Endothelial cell of umbilical vein (primary cell): ENCODE measurements around the gene SLC5A10. TPM values are rescaled to one million over a fixed set of nuclear protein-coding genes. Genes with fewer than 3 reads are reported as not detected.
"Not testable (repeated sequence)": the region's sequence is repeated elsewhere in the genome, so short reads cannot be mapped to it uniquely, and the experiment has no call there.

Experiments used
- BruUV-seq: library from RNA; stranded (reverse); fragments of 400-500 nt; replicated peaks from 2 replicates; lab custom pipeline; 2021; lab: Mats Ljungman, UMichigan
- CTCF ChIA-PET: fragments of 300-600, 350-600 bp; sonication (Branson Sonifier 250); formaldehyde crosslinking; loops from one replicate; lab custom pipeline; 2021; ENCODE audit warnings: antibody characterized with exemption, inconsistent platforms; lab: Charles Lee
- POLR2A ChIA-PET: fragments of 300-600, 350-600 bp; sonication (Branson Sonifier 250); formaldehyde crosslinking; loops from one replicate; lab custom pipeline; 2021; ENCODE audit warnings: antibody characterized with exemption, inconsistent platforms; lab: Charles Lee
- DNase-seq: peaks from one replicate; pipeline ENCODE4 v3.0.0-alpha.2; 2011; ENCODE audit warnings: low read depth, low spot score
- FAIRE-seq: peaks from 2 replicates; lab custom pipeline; 2011; peaks lifted over from hg19 to GRCh38; lab: Jason Lieb, UNC
- H2AFZ ChIP-seq: 2 replicates; pipeline ENCODE4 v1.6.0; 2012; ENCODE audit warnings: low read depth, low read length, control low read depth, inconsistent platforms
- H3K27ac ChIP-seq: 2 replicates; pipeline ENCODE4 v1.5.1; 2011; ENCODE audit warnings: low read depth, mild to moderate bottlenecking, control low read depth, low read length, moderate library complexity; ENCODE audit not compliant: insufficient read depth
- H3K27me3 ChIP-seq, 2 experiments: 2 replicates each; pipeline versions ENCODE4 v1.6.0 to v1.6.1; 2011; ENCODE audit warnings: low read length in 2 of 2, mixed read lengths in 1 of 2; ENCODE audit not compliant: control insufficient read depth in 2 of 2, insufficient read depth in 2 of 2
- H3K36me3 ChIP-seq, 2 experiments: 2 replicates in 1 of 2; 3 replicates in 1 of 2; pipeline ENCODE4 v1.5.1; 2011; ENCODE audit warnings: low read length in 2 of 2, mild to moderate bottlenecking in 1 of 2, moderate library complexity in 1 of 2; ENCODE audit not compliant: control insufficient read depth in 2 of 2, insufficient read depth in 2 of 2; ENCODE audit errors: extremely low read depth in 1 of 2
- H3K4me1 ChIP-seq: 3 replicates; pipeline ENCODE4 v1.5.1; 2011; ENCODE audit warnings: mild to moderate bottlenecking, low read length; ENCODE audit not compliant: control insufficient read depth, insufficient read depth; ENCODE audit errors: extremely low read depth
- H3K4me2 ChIP-seq: 2 replicates; pipeline ENCODE4 v1.6.1; 2011; ENCODE audit warnings: low read length, control low read depth, mixed read lengths; ENCODE audit not compliant: insufficient read depth
- H3K4me3 ChIP-seq, 3 experiments: fragments of 200-600 bp in 1 of 3; sonication (generic), shearing (Covaris generic) in 1 of 3; replicated peaks in 1 of 3; 2 replicates each; pipeline ENCODE4 v1.5.1; 2011 to 2016; ENCODE audit warnings: control low read depth in 3 of 3, low read length in 3 of 3, mild to moderate bottlenecking in 2 of 3, inconsistent platforms in 1 of 3, low read depth in 1 of 3, moderate library complexity in 1 of 3; ENCODE audit not compliant: insufficient read depth in 1 of 3
- H3K79me2 ChIP-seq: 2 replicates; pipeline ENCODE4 v1.6.0; 2012; ENCODE audit warnings: low read length, inconsistent platforms; ENCODE audit not compliant: control insufficient read depth, insufficient read depth
- H3K9ac ChIP-seq: replicated peaks from 2 replicates; pipeline ENCODE3; 2011; ENCODE audit warnings: low read length, control low read depth; ENCODE audit not compliant: insufficient read depth; ENCODE audit errors: extremely low read depth
- H3K9me1 ChIP-seq: replicated peaks from 3 replicates; pipeline ENCODE4 v1.6.0; 2011; ENCODE audit warnings: mild to moderate bottlenecking, low read length; ENCODE audit not compliant: control insufficient read depth, insufficient read depth; ENCODE audit errors: extremely low read depth
- H3K9me3 ChIP-seq: replicated peaks from 2 replicates; pipeline ENCODE4 v1.5.1; 2012; ENCODE audit warnings: low read length, inconsistent platforms; ENCODE audit not compliant: control insufficient read depth, insufficient read depth
- H4K20me1 ChIP-seq: replicated peaks from 2 replicates; pipeline ENCODE3; 2011; ENCODE audit warnings: mild to moderate bottlenecking, low read length; ENCODE audit not compliant: control insufficient read depth, insufficient read depth; ENCODE audit errors: extremely low read depth
- CTCF ChIP-seq, 2 donors: IDR thresholded peaks; 1 replicate in 1 of 2; 2 replicates in 1 of 2; pipeline ENCODE4 v1.5.1; 2011; ENCODE audit warnings: low read length in 2 of 2, mild to moderate bottlenecking in 2 of 2, moderate library complexity in 2 of 2, control low read depth in 1 of 2, inconsistent platforms in 1 of 2, low read depth in 1 of 2; ENCODE audit not compliant: insufficient read depth in 1 of 2; ENCODE audit errors: extremely low read depth in 1 of 2
- FOS ChIP-seq: IDR thresholded peaks from 2 replicates; pipeline ENCODE4 v1.6.1; 2011; ENCODE audit warnings: mild to moderate bottlenecking, low read length, moderate library complexity, borderline replicate concordance; ENCODE audit not compliant: insufficient read depth
- GATA2 ChIP-seq: IDR thresholded peaks from 2 replicates; pipeline ENCODE4 v1.7.0; 2011; ENCODE audit warnings: low read depth, mild to moderate bottlenecking, moderate library complexity, mixed read lengths, low read length; ENCODE audit not compliant: insufficient read length, insufficient read depth
- JUN ChIP-seq: IDR thresholded peaks from 2 replicates; pipeline ENCODE4 v1.6.1; 2011; ENCODE audit warnings: borderline replicate concordance, low read depth; ENCODE audit not compliant: insufficient read length, insufficient read depth
- MYC ChIP-seq: IDR thresholded peaks from one replicate; pipeline ENCODE4 v1.6.1; 2011; ENCODE audit warnings: mild to moderate bottlenecking, low read depth, low read length
- POLR2A ChIP-seq: IDR thresholded peaks from 2 replicates; pipeline ENCODE4 v1.6.1; 2012; ENCODE audit warnings: low read depth, mild to moderate bottlenecking, control low read depth, low read length
- POLR2AphosphoS5 ChIP-seq: IDR thresholded peaks from 2 replicates; pipeline ENCODE4 v1.6.1; 2012; ENCODE audit warnings: low read depth, mild to moderate bottlenecking, control low read depth, low read length, moderate library complexity; ENCODE audit not compliant: insufficient read depth
- dilution Hi-C: fragments of 300-500 bp; cut with MboI; formaldehyde crosslinking; loops from one replicate; pipeline ENCODE4 v1.15.0; 2019; ENCODE audit warnings: low sequenced_read_pairs; ENCODE audit not compliant: extremely low pct_ligation_motif_present
- intact Hi-C: fragments of 100-400 bp; cut with micrococcal nuclease; formaldehyde crosslinking; loops from one replicate; pipeline ENCODE4 v1.10.0; 2022
- polyA plus RNA-seq, 4 experiments: library from polyadenylated mRNA; depleted of rRNA in 3 of 4; stranded (reverse) in 3 of 4; unstranded in 1 of 4; fragments of >200 nt; gene quantifications; 2 replicates each; pipeline versions ENCODE4 v1.2.1 to v1.2.3, GENCODE V29; 2011 to 2012; ENCODE audit warnings: missing spikeins in 1 of 4
- total RNA-seq: library from RNA; stranded (reverse); gene quantifications from 2 replicates; pipeline ENCODE4 v1.2.3, GENCODE V29; 2021

SLC5A10 gene
- total and polyA plus RNA-seq, 2 donors (not counting 3 experiments of a cell fraction or from before 2014, with no cell fraction given) = not detected

GRCh38 chr17:18921912-18922451, 30.0 kb upstream of the SLC5A10 start:
- Histone ChIP-seq H3K4me2 (no peak overlapping the region), H3K4me1 (peaks cover 15% of the 10 kb centered on the region), H4K20me1 (no peaks in the 10 kb centered on the region), H2AFZ (no peak overlapping the region), H3K36me3 (no peaks in the 10 kb centered on the region), H3K79me2 (peaks cover 2% of the 10 kb centered on the region), H3K9me3 (no peaks in the 10 kb centered on the region), H3K9me1 (no peaks in the 10 kb centered on the region), H3K9ac (no peak overlapping the region), H3K27me3 (no peaks in the 10 kb centered on the region), H3K4me3 (no peak overlapping the region), H3K27ac (no peak overlapping the region)
- ChIA-PET POLR2A (no interaction called here), CTCF (no interaction called here)
- BruUV-seq = no TSS peak
- dilution Hi-C loops (no loop called here), intact Hi-C loops (no loop called here)
- DNase-seq (no peak), FAIRE-seq (no peak)
- TF ChIP-seq MYC (no peak), FOS (no peak), GATA2 (no peak), POLR2A (no peak), CTCF (IDR thresholded peaks at IDR 0.05; ENCODE audit: extremely low read depth in 1 of 2, insufficient read depth in 1 of 2, low read depth in 1 of 2, low read length in 2 of 2) (no peak), JUN (no peak), POLR2AphosphoS5 (no peak)

GRCh38 chr17:18922596-18922995, 29.4 kb upstream of the SLC5A10 start:
- H3K9me3 ChIP-seq, H3K4me2 ChIP-seq, DNase-seq, H3K9ac ChIP-seq, H3K9me1 ChIP-seq, H3K27ac ChIP-seq, POLR2A ChIA-PET, H3K79me2 ChIP-seq, H3K36me3 ChIP-seq, intact Hi-C loops, H3K27me3 ChIP-seq, H4K20me1 ChIP-seq, BruUV-seq, H2AFZ ChIP-seq, CTCF ChIA-PET, H3K4me3 ChIP-seq, FAIRE-seq, dilution Hi-C loops: not testable (repeated sequence)
- peaks cover 15% of the 10 kb centered on the region for H3K4me1 ChIP-seq
